ENCODE measurements around the gene NUP93.

Gene NUP93

GRCh38 chr16:56729735-56730662 is at the start of gene NUP93:
TSS of gene NUP93 (plus strand) at chr16:56730129. CDS start at chr16:56748248, 18,119 bp downstream.
- DNase-seq = peak; percentile 78

GRCh38 chr16:56681939-56682702 is 47.8 kb upstream of the NUP93 start, which contains the start of gene MT1X:
TSS of gene MT1X (plus strand) at chr16:56682470. CDS start at chr16:56682541, 71 bp downstream.
- DNase-seq = peak; percentile 63

GRCh38 chr16:56682703-56683397 is 47.1 kb upstream of the NUP93 start:
- no peak for DNase-seq

- no peak for DNase-seq
Measured at GRCh38 chr16:56683424-56684172, 46.3 kb upstream of the NUP93 start.

- no peak for DNase-seq
Measured at GRCh38 chr16:56684256-56684925, 45.5 kb upstream of the NUP93 start.

GRCh38 chr16:56684926-56685590 is 44.9 kb upstream of the NUP93 start:
- no peak for DNase-seq

GRCh38 chr16:56686758-56687157 is 43.2 kb upstream of the NUP93 start:
- no peak for DNase-seq

GRCh38 chr16:56688762-56689161 is 41.2 kb upstream of the NUP93 start:
- DNase-seq = no peak

- no peak for DNase-seq
Measured at GRCh38 chr16:56689171-56689570, 40.8 kb upstream of the NUP93 start.

GRCh38 chr16:56690420-56691122 is 39.4 kb upstream of the NUP93 start:
- no peak for DNase-seq

- DNase-seq = no peak
Measured at GRCh38 chr16:56691885-56692284, 38.0 kb upstream of the NUP93 start.

- no peak for DNase-seq
Measured at GRCh38 chr16:56695246-56695645, 34.7 kb upstream of the NUP93 start.

- no peak for DNase-seq
Measured at GRCh38 chr16:56697456-56698155, 32.3 kb upstream of the NUP93 start.

GRCh38 chr16:56700195-56700594 is 29.7 kb upstream of the NUP93 start:
- DNase-seq = no peak

GRCh38 chr16:56700631-56701030 is 29.3 kb upstream of the NUP93 start:
- DNase-seq = no peak

GRCh38 chr16:56701534-56701933 is 28.4 kb upstream of the NUP93 start:
- DNase-seq = no peak

- DNase-seq = no peak
Measured at GRCh38 chr16:56702836-56703235, 27.1 kb upstream of the NUP93 start.

GRCh38 chr16:56708525-56709442 is 21.1 kb upstream of the NUP93 start:
- DNase-seq = no peak

Data from GF-D8 (cell line).